Measurements from ENCODE around the gene CCL15. TPM values are rescaled to one million over a fixed set of nuclear protein-coding genes. Genes with fewer than 3 reads are reported as not detected.
"Not testable (repeated sequence)": the region's sequence is repeated elsewhere in the genome, so short reads cannot be mapped to it uniquely, and the experiment has no call there.

CCL15 gene
- total RNA-seq, 1 donor, result not detected

DNA sequence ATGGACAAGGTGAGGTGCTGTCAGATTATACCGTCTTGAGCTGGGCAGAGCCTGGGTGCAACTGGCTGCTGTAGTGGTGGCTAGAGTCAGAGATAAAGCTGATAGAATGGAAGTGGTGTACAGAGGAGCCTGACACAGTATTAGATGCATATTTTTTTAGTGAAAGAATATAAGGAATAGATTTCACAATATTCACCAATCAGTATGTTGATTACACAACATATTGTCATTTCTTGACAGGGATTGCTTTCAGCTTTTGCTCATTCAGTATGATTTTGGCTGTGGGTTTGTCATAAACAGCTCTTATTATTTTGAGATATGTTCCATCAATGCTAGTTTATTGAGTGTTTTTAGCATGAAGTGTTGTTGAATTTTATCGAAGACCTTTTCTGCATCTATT, 18.1 kb upstream of the CCL15 start:
- TF ChIP-seq CTCF (IDR thresholded peaks at IDR 0.05; ENCODE audit: extremely low read depth, low read depth, low read length), result no peak
- no peaks in the 10 kb centered on the region for H3K27me3 ChIP-seq (ENCODE audit: insufficient read depth, low read length)
- no peaks in the 10 kb centered on the region for H3K79me2 ChIP-seq (ENCODE audit: insufficient read depth, low read length)
- no peak overlapping the region for H2AFZ ChIP-seq (ENCODE audit: low read length)
- no peaks in the 10 kb centered on the region for H3K36me3 ChIP-seq (ENCODE audit: insufficient read depth, low read length)
- no peak overlapping the region for H3K27ac ChIP-seq (ENCODE audit: low read depth, low read length)
- no peak overlapping the region for H3K4me2 ChIP-seq (ENCODE audit: insufficient read depth, low read length)
- no peak for DNase-seq (ENCODE audit: insufficient read length, low spot score, missing footprints)
- no peaks in the 10 kb centered on the region for H3K4me1 ChIP-seq (ENCODE audit: insufficient read depth, low read length)
- no peak overlapping the region for H3K4me3 ChIP-seq (ENCODE audit: insufficient read depth, low read length)
- no peaks in the 10 kb centered on the region for H4K20me1 ChIP-seq (ENCODE audit: insufficient read depth, low read length)
- H3K9me3 ChIP-seq (ENCODE audit: low read depth, low read length), result no peaks in the 10 kb centered on the region

- H2AFZ ChIP-seq (ENCODE audit: low read length), result no peak within 1 kb of the TSS
These were observed 16.4 kb upstream of the CCL15 start, which contains the start of gene CCL23 for GRCh38 chr17:36017799-36018198. TSS of gene CCL23 (minus strand) at chr17:36017972. CDS start at chr17:36017897, 75 bp downstream.

GRCh38 chr17:36016555-36016954, 15.2 kb upstream of the CCL15 start:
- H3K79me2 ChIP-seq (ENCODE audit: insufficient read depth, low read length), result no peaks in the 10 kb centered on the region
- H3K36me3 ChIP-seq (ENCODE audit: insufficient read depth, low read length), result no peaks in the 10 kb centered on the region
- H3K4me1 ChIP-seq (ENCODE audit: insufficient read depth, low read length), result no peaks in the 10 kb centered on the region
- TF ChIP-seq CTCF (IDR thresholded peaks at IDR 0.05; ENCODE audit: extremely low read depth, low read depth, low read length), result no peak
- no peaks in the 10 kb centered on the region for H3K9me3 ChIP-seq (ENCODE audit: low read depth, low read length)
- no peak for DNase-seq (ENCODE audit: insufficient read length, low spot score, missing footprints)
- H3K27me3 ChIP-seq (ENCODE audit: insufficient read depth, low read length), result peaks cover 2% of the 10 kb centered on the region
- no peak overlapping the region for H3K27ac ChIP-seq (ENCODE audit: low read depth, low read length)
- no peaks in the 10 kb centered on the region for H4K20me1 ChIP-seq (ENCODE audit: insufficient read depth, low read length)
- H3K4me2 ChIP-seq (ENCODE audit: insufficient read depth, low read length), result no peak overlapping the region
- H3K4me3 ChIP-seq (ENCODE audit: insufficient read depth, low read length), result no peak overlapping the region
- no peak overlapping the region for H2AFZ ChIP-seq (ENCODE audit: low read length)

More at GRCh38 chr17:36017799-36018198, 16.4 kb upstream of the CCL15 start, which contains the start of gene CCL23:
- Histone ChIP-seq H3K27ac (ENCODE audit: low read depth, low read length) (no peak within 1 kb of the TSS), H4K20me1 (ENCODE audit: insufficient read depth, low read length) (no peaks in the 10 kb centered on the region), H3K79me2 (ENCODE audit: insufficient read depth, low read length) (no peaks in the 10 kb centered on the region), H3K27me3 (ENCODE audit: insufficient read depth, low read length) (no peaks in the 10 kb centered on the region), H3K9me3 (ENCODE audit: low read depth, low read length) (no peaks in the 10 kb centered on the region), H3K4me1 (ENCODE audit: insufficient read depth, low read length) (no peaks in the 10 kb centered on the region), H3K4me3 (ENCODE audit: insufficient read depth, low read length) (no peak within 1 kb of the TSS), H3K4me2 (ENCODE audit: insufficient read depth, low read length) (no peak within 1 kb of the TSS), H3K36me3 (ENCODE audit: insufficient read depth, low read length) (no peaks in the 10 kb centered on the region)
- no peak for DNase-seq (ENCODE audit: insufficient read length, low spot score, missing footprints)
- TF ChIP-seq CTCF (IDR thresholded peaks at IDR 0.05; ENCODE audit: extremely low read depth, low read depth, low read length), result no peak

DNA sequence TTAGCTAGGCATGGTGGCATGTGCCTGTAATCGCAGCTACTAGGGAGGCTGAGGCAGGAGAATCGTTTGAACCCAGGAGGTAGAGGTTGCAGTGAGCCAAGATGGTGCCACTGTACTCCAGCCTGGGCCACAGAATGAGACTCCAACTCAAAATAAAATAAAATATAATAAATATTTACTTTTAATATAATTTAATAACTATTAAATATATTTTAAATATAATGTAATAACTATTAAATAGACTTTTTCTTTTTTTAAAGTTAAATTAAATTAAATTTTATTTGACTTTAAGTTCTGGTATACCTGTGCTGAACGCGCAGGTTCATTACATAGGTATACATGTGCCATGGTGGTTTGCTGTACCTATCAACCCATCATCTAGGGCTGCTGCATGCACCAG, 14.5 kb upstream of the CCL15 start:
- H3K36me3 ChIP-seq (ENCODE audit: insufficient read depth, low read length); H3K4me2 ChIP-seq (ENCODE audit: insufficient read depth, low read length); H3K27me3 ChIP-seq (ENCODE audit: insufficient read depth, low read length); H3K4me1 ChIP-seq (ENCODE audit: insufficient read depth, low read length); H3K4me3 ChIP-seq (ENCODE audit: insufficient read depth, low read length); H4K20me1 ChIP-seq (ENCODE audit: insufficient read depth, low read length); H3K27ac ChIP-seq (ENCODE audit: low read depth, low read length); H3K9me3 ChIP-seq (ENCODE audit: low read depth, low read length); DNase-seq (ENCODE audit: insufficient read length, low spot score, missing footprints); H3K79me2 ChIP-seq (ENCODE audit: insufficient read depth, low read length); H2AFZ ChIP-seq (ENCODE audit: low read length): not testable (repeated sequence)

Data from osteoblast (primary cell).